Uterus (tissue), 4 donors: ENCODE data around the gene FMN1. TPM values are rescaled to one million over a fixed set of nuclear protein-coding genes. Genes with fewer than 3 reads are reported as not detected.

ENCODE experiments used
- DNase-seq, 2 donors: peaks; one replicate each; pipeline ENCODE4 v3.0.0-alpha.2; 2019 to 2020
- H3K27ac ChIP-seq, 2 donors: fragments of 200-600 bp; sonication (generic); 1 replicate in 1 of 2; 2 replicates in 1 of 2; pipeline ENCODE4 v1.5.1; 2016 to 2018
- H3K27me3 ChIP-seq, 2 donors: fragments of 200-600 bp; sonication (generic); one replicate each; pipeline ENCODE4 v1.5.1; 2018 to 2019; ENCODE audit warnings: control low read depth in 1 of 2
- H3K36me3 ChIP-seq, 2 donors: fragments of 200-600 bp; sonication (generic); one replicate each; pipeline ENCODE4 v1.5.1; 2019; ENCODE audit warnings: control low read depth in 1 of 2
- H3K4me1 ChIP-seq, 2 donors: fragments of 200-600 bp; sonication (generic); one replicate each; pipeline ENCODE4 v1.5.1; 2018 to 2019; ENCODE audit warnings: control low read depth in 1 of 2
- H3K4me3 ChIP-seq, 2 donors: fragments of 200-600 bp; sonication (generic); 1 replicate in 1 of 2; 2 replicates in 1 of 2; pipeline ENCODE4 v1.5.1; 2018 to 2019; ENCODE audit warnings: mild to moderate bottlenecking in 1 of 2
- H3K9me3 ChIP-seq, 2 donors: fragments of 200-600 bp; sonication (generic); one replicate each; pipeline ENCODE4 v1.5.1; 2019; ENCODE audit warnings: control low read depth in 1 of 2
- POLR2A ChIP-seq, 2 donors: fragments of 450-650 bp; IDR thresholded peaks; one replicate each; pipeline ENCODE4 v1.6.1; 2016; ENCODE audit warnings: antibody characterized with exemption in 2 of 2, mild to moderate bottlenecking in 1 of 2, moderate library complexity in 1 of 2
- intact Hi-C: fragments of 100-400 bp; cut with DNase I; formaldehyde crosslinking; loops from one replicate; pipeline ENCODE4 v1.15.1; 2023; ENCODE audit warnings: low total_unique reads
- total RNA-seq, 4 donors: library from RNA; depleted of rRNA in 3 of 4; stranded (reverse); fragments of >200 nt in 3 of 4; gene quantifications; one replicate each; pipeline versions ENCODE4 v1.1.0 to v1.2.4, GENCODE V29; 2014 to 2023
- TF ChIP-seq, protein P1 (sequence below), 4 experiments: fragments of 200-600 bp in 2 of 4; fragments of 450-650 bp in 2 of 4; sonication (generic) in 2 of 4; IDR thresholded peaks; one replicate each; pipeline ENCODE4 v1.5.1; 2016 to 2019; ENCODE audit warnings: antibody characterized with exemption in 4 of 4, mild to moderate bottlenecking in 2 of 4, moderate library complexity in 1 of 4
- donor health status: DM: yes; HTN: yes; CAD: no.

Gene FMN1
- total RNA-seq, 4 donors from 2014 or later: 1.3 to 9.3 (median 5.0) TPM

DNA sequence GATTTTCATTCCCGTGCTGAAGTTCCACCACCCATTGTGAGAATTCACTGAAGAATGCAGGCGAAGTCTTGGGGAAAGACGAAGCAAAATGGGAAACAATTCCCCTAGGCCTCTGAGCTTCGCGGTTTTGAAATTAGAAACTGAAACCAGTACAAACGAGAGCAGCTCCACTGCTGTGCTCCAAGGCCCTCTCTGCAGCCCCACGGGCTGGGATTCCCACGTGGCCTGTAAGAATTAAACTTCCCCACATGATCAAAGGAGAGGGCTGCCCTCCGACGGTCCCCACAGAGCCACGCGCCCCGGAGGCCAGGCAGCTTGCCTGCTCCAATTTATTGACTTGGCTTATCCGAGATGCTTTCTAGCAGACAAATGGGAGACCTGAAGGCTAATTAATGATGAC lies 332.8 kb downstream of the FMN1 start:
- Histone ChIP-seq H3K27me3 (no peaks in the 10 kb centered on the region), H3K9me3 (no peaks in the 10 kb centered on the region), H3K4me3 (peak overlapping the region in 1 of 2 donors; percentile 16), H3K36me3 (no peaks in the 10 kb centered on the region), H3K4me1 (no peaks in the 10 kb centered on the region), H3K27ac (peak overlapping the region; percentile 58 to 59)
- peak in 1 of 2 donors; percentile 41 for DNase-seq
- intact Hi-C loops: no loop called here
- TF ChIP-seq, protein P1, sequence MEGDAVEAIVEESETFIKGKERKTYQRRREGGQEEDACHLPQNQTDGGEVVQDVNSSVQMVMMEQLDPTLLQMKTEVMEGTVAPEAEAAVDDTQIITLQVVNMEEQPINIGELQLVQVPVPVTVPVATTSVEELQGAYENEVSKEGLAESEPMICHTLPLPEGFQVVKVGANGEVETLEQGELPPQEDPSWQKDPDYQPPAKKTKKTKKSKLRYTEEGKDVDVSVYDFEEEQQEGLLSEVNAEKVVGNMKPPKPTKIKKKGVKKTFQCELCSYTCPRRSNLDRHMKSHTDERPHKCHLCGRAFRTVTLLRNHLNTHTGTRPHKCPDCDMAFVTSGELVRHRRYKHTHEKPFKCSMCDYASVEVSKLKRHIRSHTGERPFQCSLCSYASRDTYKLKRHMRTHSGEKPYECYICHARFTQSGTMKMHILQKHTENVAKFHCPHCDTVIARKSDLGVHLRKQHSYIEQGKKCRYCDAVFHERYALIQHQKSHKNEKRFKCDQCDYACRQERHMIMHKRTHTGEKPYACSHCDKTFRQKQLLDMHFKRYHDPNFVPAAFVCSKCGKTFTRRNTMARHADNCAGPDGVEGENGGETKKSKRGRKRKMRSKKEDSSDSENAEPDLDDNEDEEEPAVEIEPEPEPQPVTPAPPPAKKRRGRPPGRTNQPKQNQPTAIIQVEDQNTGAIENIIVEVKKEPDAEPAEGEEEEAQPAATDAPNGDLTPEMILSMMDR (IDR thresholded peaks at IDR 0.05): no peak
- TF ChIP-seq POLR2A (IDR thresholded peaks at IDR 0.05): no peak

DNA sequence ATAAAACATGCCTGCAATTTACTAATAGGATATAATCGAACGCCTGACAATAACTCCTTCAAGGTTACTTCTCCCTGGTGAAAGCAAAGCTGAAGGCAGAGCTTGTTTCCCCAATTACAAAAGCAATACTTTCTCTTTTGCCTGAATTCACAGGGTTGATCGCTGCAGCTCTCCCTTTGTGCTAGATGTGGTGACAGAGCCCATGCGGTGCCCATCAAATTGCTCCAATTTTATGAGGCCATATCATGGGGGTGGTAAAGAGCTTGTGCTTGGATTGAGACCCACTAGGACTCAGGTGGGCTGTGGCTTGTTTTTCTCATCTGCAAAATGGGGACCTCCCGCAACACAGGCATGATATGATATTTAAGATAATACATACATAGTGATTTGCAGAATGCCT lies 333.3 kb downstream of the FMN1 start:
- Histone ChIP-seq H3K4me3 (no peak overlapping the region), H3K36me3 (no peaks in the 10 kb centered on the region), H3K9me3 (no peaks in the 10 kb centered on the region), H3K4me1 (no peaks in the 10 kb centered on the region), H3K27me3 (no peaks in the 10 kb centered on the region), H3K27ac (peak overlapping the region in 1 of 2 donors; percentile 58)
- TF ChIP-seq, protein P1 (IDR thresholded peaks at IDR 0.05): no peak
- TF ChIP-seq POLR2A (IDR thresholded peaks at IDR 0.05): no peak
- intact Hi-C loops: no loop called here
- DNase-seq: no peak

DNA sequence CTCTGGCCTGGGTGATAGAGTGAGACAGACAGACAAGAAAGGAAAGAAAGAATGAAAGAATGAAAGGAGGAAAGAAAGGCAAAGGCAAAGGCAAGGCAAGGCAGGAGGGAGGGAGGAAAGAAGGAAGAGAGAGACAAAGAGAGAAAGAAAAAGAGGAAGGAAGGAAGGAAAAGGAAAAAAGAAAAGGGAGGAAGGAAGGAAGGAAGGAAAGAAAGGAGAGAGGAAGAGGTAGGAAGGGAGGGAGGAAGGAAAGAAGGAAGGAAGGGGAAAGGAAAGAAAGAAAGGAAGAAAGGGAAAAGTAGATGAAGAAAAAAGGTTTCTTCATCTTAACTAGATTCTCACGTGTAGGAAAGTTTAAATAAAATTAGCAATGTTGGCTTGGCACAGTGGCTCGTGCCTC lies 334.5 kb downstream of the FMN1 start:
- Histone ChIP-seq H3K4me3 (no peak overlapping the region), H3K9me3 (no peaks in the 10 kb centered on the region), H3K4me1 (no peaks in the 10 kb centered on the region), H3K27me3 (no peaks in the 10 kb centered on the region), H3K27ac (no peak overlapping the region), H3K36me3 (no peaks in the 10 kb centered on the region)
- TF ChIP-seq, protein P1 (IDR thresholded peaks at IDR 0.05): no peak
- TF ChIP-seq POLR2A (IDR thresholded peaks at IDR 0.05): no peak
- intact Hi-C loops: no loop called here
- no peak for DNase-seq

DNA sequence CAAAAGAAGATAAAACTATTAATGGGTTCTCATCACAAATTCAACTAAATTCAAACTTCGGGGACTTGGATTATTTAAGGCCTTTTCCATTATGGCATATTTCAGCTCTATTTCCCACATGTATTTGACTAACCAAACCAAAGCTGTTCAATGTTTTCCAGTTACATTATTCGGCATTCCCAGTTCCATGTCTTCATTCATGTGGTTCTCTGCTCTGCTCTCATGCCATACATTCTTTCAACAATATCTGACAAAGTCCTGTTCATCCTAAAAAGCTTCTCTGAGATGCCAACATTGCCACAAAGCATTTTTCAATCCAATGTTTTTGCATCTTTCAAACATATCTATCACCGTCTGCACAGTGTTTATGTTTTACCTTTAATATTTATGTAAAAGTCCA lies 335.3 kb downstream of the FMN1 start:
- Histone ChIP-seq H3K9me3 (no peaks in the 10 kb centered on the region), H3K27me3 (no peaks in the 10 kb centered on the region), H3K4me1 (no peaks in the 10 kb centered on the region), H3K4me3 (no peak overlapping the region), H3K27ac (no peak overlapping the region), H3K36me3 (no peaks in the 10 kb centered on the region)
- DNase-seq: no peak
- intact Hi-C loops: no loop called here
- TF ChIP-seq, protein P1 (IDR thresholded peaks at IDR 0.05): no peak
- TF ChIP-seq POLR2A (IDR thresholded peaks at IDR 0.05): no peak

DNA sequence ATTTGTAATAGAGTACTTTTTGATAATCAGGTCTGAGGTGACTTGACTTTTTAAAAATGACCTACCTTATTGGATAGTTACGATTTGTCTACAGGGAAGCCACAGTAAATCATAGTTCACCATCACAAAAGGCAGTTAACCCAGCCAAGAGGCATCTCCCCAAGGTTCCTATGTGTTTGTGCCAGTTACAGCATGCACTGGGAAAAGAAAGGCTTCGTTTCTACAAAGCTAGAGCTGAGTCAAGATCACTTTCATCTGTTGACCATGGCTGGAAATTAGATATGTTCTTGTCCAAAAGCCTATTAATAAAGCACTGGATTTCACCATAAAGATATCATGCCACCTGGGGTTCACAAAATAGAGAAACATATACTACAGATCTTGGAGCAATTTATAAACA lies 336.8 kb downstream of the FMN1 start:
- Histone ChIP-seq H3K36me3 (no peaks in the 10 kb centered on the region), H3K4me1 (no peaks in the 10 kb centered on the region), H3K4me3 (no peak overlapping the region), H3K27me3 (no peaks in the 10 kb centered on the region), H3K9me3 (no peaks in the 10 kb centered on the region), H3K27ac (no peak overlapping the region)
- no peak for DNase-seq
- intact Hi-C loops: no loop called here
- no peak for TF ChIP-seq POLR2A (IDR thresholded peaks at IDR 0.05)
- TF ChIP-seq, protein P1 (IDR thresholded peaks at IDR 0.05): no peak
